Endothelial cell of umbilical vein (primary cell): ENCODE results near the gene LDAF1. TPM values are rescaled to one million over a fixed set of nuclear protein-coding genes. Genes with fewer than 3 reads are reported as not detected.

ENCODE experiments used
- BruUV-seq: library from RNA; stranded (reverse); fragments of 400-500 nt; replicated peaks from 2 replicates; lab custom pipeline; 2021; lab: Mats Ljungman, UMichigan
- CTCF ChIA-PET: fragments of 300-600, 350-600 bp; sonication (Branson Sonifier 250); formaldehyde crosslinking; loops from one replicate; lab custom pipeline; 2021; ENCODE audit warnings: antibody characterized with exemption, inconsistent platforms; lab: Charles Lee
- POLR2A ChIA-PET: fragments of 300-600, 350-600 bp; sonication (Branson Sonifier 250); formaldehyde crosslinking; loops from one replicate; lab custom pipeline; 2021; ENCODE audit warnings: antibody characterized with exemption, inconsistent platforms; lab: Charles Lee
- DNase-seq: peaks from one replicate; pipeline ENCODE4 v3.0.0-alpha.2; 2011; ENCODE audit warnings: low read depth, low spot score
- FAIRE-seq: peaks from 2 replicates; lab custom pipeline; 2011; peaks lifted over from hg19 to GRCh38; lab: Jason Lieb, UNC
- H2AFZ ChIP-seq: 2 replicates; pipeline ENCODE4 v1.6.0; 2012; ENCODE audit warnings: low read depth, low read length, control low read depth, inconsistent platforms
- H3K27ac ChIP-seq: 2 replicates; pipeline ENCODE4 v1.5.1; 2011; ENCODE audit warnings: low read depth, mild to moderate bottlenecking, control low read depth, low read length, moderate library complexity; ENCODE audit not compliant: insufficient read depth
- H3K27me3 ChIP-seq, 2 experiments: 2 replicates each; pipeline versions ENCODE4 v1.6.0 to v1.6.1; 2011; ENCODE audit warnings: low read length in 2 of 2, mixed read lengths in 1 of 2; ENCODE audit not compliant: control insufficient read depth in 2 of 2, insufficient read depth in 2 of 2
- H3K36me3 ChIP-seq, 2 experiments: 2 replicates in 1 of 2; 3 replicates in 1 of 2; pipeline ENCODE4 v1.5.1; 2011; ENCODE audit warnings: low read length in 2 of 2, mild to moderate bottlenecking in 1 of 2, moderate library complexity in 1 of 2; ENCODE audit not compliant: control insufficient read depth in 2 of 2, insufficient read depth in 2 of 2; ENCODE audit errors: extremely low read depth in 1 of 2
- H3K4me1 ChIP-seq: 3 replicates; pipeline ENCODE4 v1.5.1; 2011; ENCODE audit warnings: mild to moderate bottlenecking, low read length; ENCODE audit not compliant: control insufficient read depth, insufficient read depth; ENCODE audit errors: extremely low read depth
- H3K4me2 ChIP-seq: 2 replicates; pipeline ENCODE4 v1.6.1; 2011; ENCODE audit warnings: low read length, control low read depth, mixed read lengths; ENCODE audit not compliant: insufficient read depth
- H3K4me3 ChIP-seq, 3 experiments: fragments of 200-600 bp in 1 of 3; sonication (generic), shearing (Covaris generic) in 1 of 3; replicated peaks in 1 of 3; 2 replicates each; pipeline ENCODE4 v1.5.1; 2011 to 2016; ENCODE audit warnings: control low read depth in 3 of 3, low read length in 3 of 3, mild to moderate bottlenecking in 2 of 3, inconsistent platforms in 1 of 3, low read depth in 1 of 3, moderate library complexity in 1 of 3; ENCODE audit not compliant: insufficient read depth in 1 of 3
- H3K79me2 ChIP-seq: 2 replicates; pipeline ENCODE4 v1.6.0; 2012; ENCODE audit warnings: low read length, inconsistent platforms; ENCODE audit not compliant: control insufficient read depth, insufficient read depth
- H3K9ac ChIP-seq: replicated peaks from 2 replicates; pipeline ENCODE3; 2011; ENCODE audit warnings: low read length, control low read depth; ENCODE audit not compliant: insufficient read depth; ENCODE audit errors: extremely low read depth
- H3K9me1 ChIP-seq: replicated peaks from 3 replicates; pipeline ENCODE4 v1.6.0; 2011; ENCODE audit warnings: mild to moderate bottlenecking, low read length; ENCODE audit not compliant: control insufficient read depth, insufficient read depth; ENCODE audit errors: extremely low read depth
- H3K9me3 ChIP-seq: replicated peaks from 2 replicates; pipeline ENCODE4 v1.5.1; 2012; ENCODE audit warnings: low read length, inconsistent platforms; ENCODE audit not compliant: control insufficient read depth, insufficient read depth
- H4K20me1 ChIP-seq: replicated peaks from 2 replicates; pipeline ENCODE3; 2011; ENCODE audit warnings: mild to moderate bottlenecking, low read length; ENCODE audit not compliant: control insufficient read depth, insufficient read depth; ENCODE audit errors: extremely low read depth
- EZH2 ChIP-seq: IDR thresholded peaks from 2 replicates; pipeline ENCODE4 v1.6.1; 2012; ENCODE audit warnings: borderline replicate concordance, low read depth, mild to moderate bottlenecking, moderate library complexity, low read length, inconsistent platforms; ENCODE audit not compliant: severe bottlenecking
- FOS ChIP-seq: IDR thresholded peaks from 2 replicates; pipeline ENCODE4 v1.6.1; 2011; ENCODE audit warnings: mild to moderate bottlenecking, low read length, moderate library complexity, borderline replicate concordance; ENCODE audit not compliant: insufficient read depth
- GATA2 ChIP-seq: IDR thresholded peaks from 2 replicates; pipeline ENCODE4 v1.7.0; 2011; ENCODE audit warnings: low read depth, mild to moderate bottlenecking, moderate library complexity, mixed read lengths, low read length; ENCODE audit not compliant: insufficient read length, insufficient read depth
- JUN ChIP-seq: IDR thresholded peaks from 2 replicates; pipeline ENCODE4 v1.6.1; 2011; ENCODE audit warnings: borderline replicate concordance, low read depth; ENCODE audit not compliant: insufficient read length, insufficient read depth
- MYC ChIP-seq: IDR thresholded peaks from one replicate; pipeline ENCODE4 v1.6.1; 2011; ENCODE audit warnings: mild to moderate bottlenecking, low read depth, low read length
- POLR2A ChIP-seq: IDR thresholded peaks from 2 replicates; pipeline ENCODE4 v1.6.1; 2012; ENCODE audit warnings: low read depth, mild to moderate bottlenecking, control low read depth, low read length
- POLR2AphosphoS5 ChIP-seq: IDR thresholded peaks from 2 replicates; pipeline ENCODE4 v1.6.1; 2012; ENCODE audit warnings: low read depth, mild to moderate bottlenecking, control low read depth, low read length, moderate library complexity; ENCODE audit not compliant: insufficient read depth
- dilution Hi-C: fragments of 300-500 bp; cut with MboI; formaldehyde crosslinking; loops from one replicate; pipeline ENCODE4 v1.15.0; 2019; ENCODE audit warnings: low sequenced_read_pairs; ENCODE audit not compliant: extremely low pct_ligation_motif_present
- intact Hi-C: fragments of 100-400 bp; cut with micrococcal nuclease; formaldehyde crosslinking; loops from one replicate; pipeline ENCODE4 v1.10.0; 2022
- polyA plus RNA-seq, 4 experiments: library from polyadenylated mRNA; depleted of rRNA in 3 of 4; stranded (reverse) in 3 of 4; unstranded in 1 of 4; fragments of >200 nt; gene quantifications; 2 replicates each; pipeline versions ENCODE4 v1.2.1 to v1.2.3, GENCODE V29; 2011 to 2012; ENCODE audit warnings: missing spikeins in 1 of 4
- total RNA-seq: library from RNA; stranded (reverse); gene quantifications from 2 replicates; pipeline ENCODE4 v1.2.3, GENCODE V29; 2021
- TF ChIP-seq, protein P1 (sequence below), 2 donors: IDR thresholded peaks; 1 replicate in 1 of 2; 2 replicates in 1 of 2; pipeline ENCODE4 v1.5.1; 2011; ENCODE audit warnings: low read length in 2 of 2, mild to moderate bottlenecking in 2 of 2, moderate library complexity in 2 of 2, control low read depth in 1 of 2, inconsistent platforms in 1 of 2, low read depth in 1 of 2; ENCODE audit not compliant: insufficient read depth in 1 of 2; ENCODE audit errors: extremely low read depth in 1 of 2
- TF ChIP-seq, protein P2 (sequence below): IDR thresholded peaks from 2 replicates; pipeline ENCODE4 v1.6.1; 2011; ENCODE audit not compliant: insufficient read depth, insufficient read length

LDAF1 gene
- total and polyA plus RNA-seq, 2 donors (not counting 3 experiments of a cell fraction or from before 2014, with no cell fraction given), result 20.4 to 37.5 TPM

DNA sequence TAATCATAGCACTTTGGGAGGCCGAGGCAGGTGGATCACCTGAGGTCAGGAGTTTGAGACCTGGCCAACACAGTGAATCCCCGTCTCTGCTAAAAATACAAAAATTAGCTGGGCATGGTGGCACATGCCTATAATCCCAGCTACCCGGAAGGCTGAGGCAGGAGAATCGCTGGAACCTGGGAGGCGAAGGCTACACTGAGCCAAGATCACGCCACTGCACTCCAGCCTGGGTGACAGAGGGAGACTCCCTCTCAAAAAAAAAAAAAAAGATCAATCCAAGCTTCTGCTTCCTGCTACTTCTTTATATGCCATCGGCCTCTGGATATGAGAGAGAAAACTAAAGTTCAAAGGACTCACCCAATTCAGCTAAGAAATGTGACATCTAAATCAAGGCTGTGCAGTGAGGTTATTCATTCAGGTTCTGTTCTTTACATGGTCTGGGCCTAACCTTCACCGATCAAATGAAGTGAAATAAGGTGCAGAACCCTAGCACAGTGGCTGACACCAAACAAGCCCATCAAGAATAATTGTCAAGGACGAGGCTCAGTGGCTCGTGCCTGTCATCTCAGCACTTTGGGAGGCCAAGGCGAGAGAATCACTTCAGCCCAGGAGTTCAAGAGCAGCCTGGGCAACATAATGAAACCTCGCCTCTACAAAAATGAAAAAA, 27.3 kb downstream of the LDAF1 start:
- Histone ChIP-seq H4K20me1 (no peaks in the 10 kb centered on the region), H3K36me3 (peaks cover 0 to 7% of the 10 kb centered on the region in 2 experiments), H3K79me2 (no peaks in the 10 kb centered on the region), H3K27me3 (peaks cover 0 to 5% of the 10 kb centered on the region in 2 experiments), H3K9me3 (no peaks in the 10 kb centered on the region), H3K4me3 (no peak overlapping the region), H3K27ac (no peak overlapping the region), H3K4me2 (no peak overlapping the region), H3K4me1 (peaks cover 11% of the 10 kb centered on the region), H3K9me1 (no peaks in the 10 kb centered on the region), H3K9ac (no peak overlapping the region), H2AFZ (no peak overlapping the region)
- TF ChIP-seq GATA2, result no peak
- TF ChIP-seq EZH2, result no peak
- TF ChIP-seq JUN, result no peak
- no peak for TF ChIP-seq POLR2AphosphoS5
- no peak for TF ChIP-seq FOS
- TF ChIP-seq MYC, result no peak
- TF ChIP-seq, protein P1, sequence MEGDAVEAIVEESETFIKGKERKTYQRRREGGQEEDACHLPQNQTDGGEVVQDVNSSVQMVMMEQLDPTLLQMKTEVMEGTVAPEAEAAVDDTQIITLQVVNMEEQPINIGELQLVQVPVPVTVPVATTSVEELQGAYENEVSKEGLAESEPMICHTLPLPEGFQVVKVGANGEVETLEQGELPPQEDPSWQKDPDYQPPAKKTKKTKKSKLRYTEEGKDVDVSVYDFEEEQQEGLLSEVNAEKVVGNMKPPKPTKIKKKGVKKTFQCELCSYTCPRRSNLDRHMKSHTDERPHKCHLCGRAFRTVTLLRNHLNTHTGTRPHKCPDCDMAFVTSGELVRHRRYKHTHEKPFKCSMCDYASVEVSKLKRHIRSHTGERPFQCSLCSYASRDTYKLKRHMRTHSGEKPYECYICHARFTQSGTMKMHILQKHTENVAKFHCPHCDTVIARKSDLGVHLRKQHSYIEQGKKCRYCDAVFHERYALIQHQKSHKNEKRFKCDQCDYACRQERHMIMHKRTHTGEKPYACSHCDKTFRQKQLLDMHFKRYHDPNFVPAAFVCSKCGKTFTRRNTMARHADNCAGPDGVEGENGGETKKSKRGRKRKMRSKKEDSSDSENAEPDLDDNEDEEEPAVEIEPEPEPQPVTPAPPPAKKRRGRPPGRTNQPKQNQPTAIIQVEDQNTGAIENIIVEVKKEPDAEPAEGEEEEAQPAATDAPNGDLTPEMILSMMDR (IDR thresholded peaks at IDR 0.05; ENCODE audit: extremely low read depth in 1 of 2, insufficient read depth in 1 of 2, low read depth in 1 of 2, low read length in 2 of 2), result no peak
- TF ChIP-seq, protein P2, sequence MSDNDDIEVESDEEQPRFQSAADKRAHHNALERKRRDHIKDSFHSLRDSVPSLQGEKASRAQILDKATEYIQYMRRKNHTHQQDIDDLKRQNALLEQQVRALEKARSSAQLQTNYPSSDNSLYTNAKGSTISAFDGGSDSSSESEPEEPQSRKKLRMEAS, result no peak
- TF ChIP-seq POLR2A, result no peak
- ChIA-PET POLR2A (no interaction called here), CTCF (interaction anchor here (4.5 to 5.8 kb wide), 2 partner anchors 29 to 116 kb away, joined by 30 to 132 read pairs; no protein-coding TSS in a partner anchor)
- DNase-seq (no peak), FAIRE-seq (no peak)
- intact Hi-C loops (no loop called here), dilution Hi-C loops (no loop called here)
- no TSS peak for BruUV-seq
